ENCODE measurements around the gene CLTC. TPM values are rescaled to one million over a fixed set of nuclear protein-coding genes. Genes with fewer than 3 reads are reported as not detected.

Gene CLTC
- total and polyA plus RNA-seq, 2 of the 8 experiments (the other 6 are each of a cell fraction or from before 2014, with no cell fraction given): 175 to 283 TPM

GRCh38 chr17:59711936-59712335 lies 92.2 kb downstream of the CLTC start:
- Histone ChIP-seq H4K5ac (ENCODE audit: insufficient read length, low read depth, low read length) (no peak overlapping the region), H2BK20ac (ENCODE audit: low read length) (no peak overlapping the region), H3K36me3 (ENCODE audit: control insufficient read depth in 2 of 4, insufficient read depth in 4 of 4, low read length in 3 of 4) (no peaks in the 10 kb centered on the region), H3K9ac (replicated peaks in 1 of 4; ENCODE audit: extremely low read depth in 1 of 4, low read depth in 3 of 4, low read length in 3 of 4) (no peak overlapping the region), H2BK5ac (ENCODE audit: low read depth, low read length) (no peak overlapping the region), H3K9me3 (ENCODE audit: insufficient read depth in 2 of 2, low read depth in 1 of 2, low read length in 1 of 2) (no peaks in the 10 kb centered on the region), H3K79me1 (ENCODE audit: low read depth, low read length) (peaks cover 3% of the 10 kb centered on the region; the same call in 1 of the 2 replicates), H4K8ac (ENCODE audit: extremely low read depth, insufficient read depth, low read length) (no peak overlapping the region), H3K23ac (ENCODE audit: insufficient read length) (no peak overlapping the region), H2BK12ac (ENCODE audit: low read depth, low read length) (no peak overlapping the region), H3K14ac (ENCODE audit: insufficient read length) (no peak overlapping the region), H2BK120ac (replicated peaks; ENCODE audit: low read depth, low read length) (no peak overlapping the region), H4K20me1 (replicated peaks in 1 of 2; ENCODE audit: control insufficient read depth in 1 of 2, insufficient read depth in 2 of 2, low read length in 2 of 2) (peaks cover 2 to 3% of the 10 kb centered on the region in 2 experiments), H3K23me2 (ENCODE audit: low read depth, low read length) (0 out of 2 replicates have a peak, but pooled peaks cover 3% of the 10 kb centered on the region), H2AFZ (ENCODE audit: low read length) (no peak overlapping the region), H3K79me2 (ENCODE audit: control insufficient read depth in 1 of 2, insufficient read depth in 2 of 2, low read length in 2 of 2) (peaks cover 4 to 75% of the 10 kb centered on the region in 2 experiments), H3K27ac (ENCODE audit: low read depth, low read length) (no peak overlapping the region), H3K4me3 (ENCODE audit: extremely low read depth in 1 of 4, insufficient read depth in 2 of 4, low read depth in 3 of 4, low read length in 4 of 4) (no peak overlapping the region), H3K18ac (ENCODE audit: extremely low read depth, low read length) (no peak overlapping the region), H2BK15ac (ENCODE audit: low read length) (no peak overlapping the region), H4K91ac (replicated peaks; ENCODE audit: insufficient read length, low read length) (no peak overlapping the region), H3K4me1 (replicated peaks in 1 of 4; ENCODE audit: control insufficient read depth in 3 of 4, insufficient read depth in 4 of 4, low read length in 3 of 4) (no peaks in the 10 kb centered on the region; a peak in 1 of 7 replicates), H3K27me3 (replicated peaks in 1 of 4; ENCODE audit: control insufficient read depth in 3 of 4, extremely low read depth in 1 of 4, insufficient read depth in 3 of 4, low read length in 3 of 4) (no peaks in the 10 kb centered on the region), H3K56ac (replicated peaks; ENCODE audit: insufficient read length, low read depth, low read length) (no peak overlapping the region), H3K4ac (replicated peaks; ENCODE audit: insufficient read length, low read depth, low read length) (no peak overlapping the region), H2AK5ac (ENCODE audit: low read depth, low read length) (no peak overlapping the region), H3K4me2 (ENCODE audit: insufficient read depth in 1 of 2, low read depth in 2 of 2, low read length in 2 of 2) (no peak overlapping the region)
- no peak for FAIRE-seq
- DNase-seq (ENCODE audit: low read depth in 1 of 2, low spot score in 2 of 2): no peak
- ChIA-PET CTCF (ENCODE audit: partially characterized antibody) (interaction anchor here (0.8 kb wide), 1 partner anchor 14 kb away, joined by 3 read pairs; no protein-coding TSS in a partner anchor), POLR2A (ENCODE audit: partially characterized antibody) (interaction anchor here (1.3 kb wide), 1 partner anchor 13 kb away, joined by 3 read pairs; no protein-coding TSS in a partner anchor)
- TF ChIP-seq MAX (IDR thresholded peaks at IDR 0.05) (no peak), KDM4A (IDR thresholded peaks at IDR 0.05; ENCODE audit: low read depth, low read length, severe bottlenecking) (no peak), SP1 (IDR thresholded peaks at IDR 0.05; ENCODE audit: low read depth, low read length) (no peak), BRCA1 (IDR thresholded peaks at IDR 0.05; ENCODE audit: low read depth, low read length) (no peak), CHD2 (IDR thresholded peaks at IDR 0.05; ENCODE audit: low read length) (no peak), RAD21 (IDR thresholded peaks at IDR 0.05 in 1 of 2, conservative IDR thresholded peaks at IDR 0.05 in 1 of 2; ENCODE audit: low read depth in 2 of 2, low read length in 2 of 2) (no peak), EP300 (IDR thresholded peaks at IDR 0.05; ENCODE audit: borderline replicate concordance in 1 of 2, low read depth in 2 of 2, low read length in 2 of 2) (no peak), ZNF274 (IDR thresholded peaks at IDR 0.05; ENCODE audit: borderline replicate concordance, extremely low read depth, low read length) (no peak), EGR1 (IDR thresholded peaks at IDR 0.05; ENCODE audit: borderline replicate concordance, low read depth, low read length) (no peak), SRF (IDR thresholded peaks at IDR 0.05; ENCODE audit: low read depth, low read length) (no peak), CTBP2 (IDR thresholded peaks at IDR 0.05; ENCODE audit: borderline replicate concordance, insufficient read depth, insufficient read length, low read length) (no peak)

Data from H1 (cell line).